SU-DHL-6 (cell line): ENCODE results near the gene GJA3.

Experiments used
- H2AFZ ChIP-seq: fragments of 200-600 bp; sonication (generic); 2 replicates; pipeline ENCODE4 v1.6.1; 2014; ENCODE audit warnings: low read depth, mild to moderate bottlenecking, moderate library complexity, mixed read lengths, antibody characterized with exemption, low read length; ENCODE audit not compliant: severe bottlenecking
- H3F3A ChIP-seq: fragments of 200-600 bp; shearing (Covaris generic); 2 replicates; pipeline ENCODE4 v1.6.0; 2016; ENCODE audit warnings: antibody characterized with exemption, mild to moderate bottlenecking; ENCODE audit not compliant: insufficient read depth
- H3K27ac ChIP-seq: fragments of 200-600 bp; sonication (generic); 2 replicates; pipeline ENCODE4 v1.5.1; 2016; ENCODE audit warnings: low read depth, mild to moderate bottlenecking, low read length, moderate library complexity, mixed read lengths
- H3K27me3 ChIP-seq: fragments of 200-600 bp; sonication (generic), shearing (Covaris generic); 2 replicates; pipeline ENCODE4 v1.6.0; 2014; ENCODE audit warnings: mild to moderate bottlenecking, low read length
- H3K36me3 ChIP-seq: fragments of 200-600 bp; sonication (generic); 2 replicates; pipeline ENCODE4 v1.6.1; 2014; ENCODE audit warnings: mild to moderate bottlenecking, low read length, mixed read lengths
- H3K4me2 ChIP-seq: fragments of 300-600, 200-600 bp; shearing (Covaris generic), sonication (generic); 2 replicates; pipeline ENCODE4 v1.6.0; 2014; ENCODE audit warnings: low read length, low read depth, mild to moderate bottlenecking; ENCODE audit not compliant: poor library complexity, severe bottlenecking
- H3K4me3 ChIP-seq: fragments of 200-600 bp; sonication (generic); 2 replicates; pipeline ENCODE4 v1.5.1; 2014; ENCODE audit warnings: antibody characterized with exemption, low read length, mild to moderate bottlenecking, mixed read lengths; ENCODE audit not compliant: insufficient read depth, poor library complexity, severe bottlenecking
- H3K79me2 ChIP-seq: fragments of 200-600 bp; sonication (generic); 2 replicates; pipeline ENCODE4 v1.6.1; 2014; ENCODE audit warnings: mild to moderate bottlenecking, low read length, moderate library complexity; ENCODE audit not compliant: insufficient read depth
- H3K9ac ChIP-seq: fragments of 200-600 bp; sonication (generic); 2 replicates; pipeline ENCODE4 v1.7.0; 2014; ENCODE audit warnings: mild to moderate bottlenecking, low read length
- H3K9me2 ChIP-seq: fragments of 200-600 bp; sonication (generic); replicated peaks from 2 replicates; pipeline ENCODE4 v1.6.1; 2014; ENCODE audit warnings: low read length; ENCODE audit not compliant: insufficient read depth
- H3K9me3 ChIP-seq: fragments of 200-600 bp; sonication (generic); 2 replicates; pipeline ENCODE4 v1.6.1; 2014; ENCODE audit warnings: low read length, mixed read lengths; ENCODE audit not compliant: insufficient read depth
- H4K20me1 ChIP-seq: fragments of 200-600 bp; sonication (generic); 2 replicates; pipeline ENCODE4 v1.6.1; 2014; ENCODE audit warnings: low read depth, mild to moderate bottlenecking, antibody characterized with exemption, low read length, moderate library complexity, mixed read lengths
- EZH2phosphoT487 ChIP-seq: fragments of 200-600 bp; sonication (generic), shearing (Covaris generic); conservative IDR thresholded peaks from 2 replicates; pipeline ENCODE4 v1.6.1; 2018; ENCODE audit warnings: mild to moderate bottlenecking, antibody characterized with exemption, low read length, moderate library complexity, mixed read lengths
- TF ChIP-seq, protein P1 (sequence below): fragments of 200-600 bp; sonication (generic); IDR thresholded peaks from one replicate; pipeline ENCODE4 v1.5.1; 2017; ENCODE audit warnings: antibody characterized with exemption, mild to moderate bottlenecking, low read length, moderate library complexity; ENCODE audit not compliant: insufficient read depth, poor library complexity, severe bottlenecking

Gene GJA3

DNA sequence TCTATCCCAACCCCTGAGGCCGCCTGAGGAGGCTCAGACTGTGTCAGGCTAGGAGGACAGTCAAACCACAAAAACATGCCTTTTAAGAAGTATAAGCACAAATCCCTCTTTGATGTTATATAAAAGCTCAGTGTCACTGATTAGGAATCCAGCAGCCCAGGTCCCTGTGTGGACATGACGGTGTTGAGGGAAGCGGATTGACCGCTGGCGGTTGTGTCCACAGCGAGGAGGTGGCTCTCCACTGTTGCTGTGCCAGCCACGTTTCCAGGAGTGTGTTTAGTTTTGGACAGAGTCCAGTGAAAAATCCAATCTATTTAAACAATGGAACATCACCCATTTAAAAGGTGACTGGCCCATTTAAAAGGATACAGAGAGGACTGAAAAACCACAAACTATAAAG lies 7.5 kb upstream of the GJA3 start:
- Histone ChIP-seq H3K9me3 (no peaks in the 10 kb centered on the region), H4K20me1 (no peaks in the 10 kb centered on the region), H3K36me3 (no peaks in the 10 kb centered on the region), H3K9me2 (no peaks in the 10 kb centered on the region), H3K27ac (no peak overlapping the region), H2AFZ (no peak overlapping the region), H3F3A (no peaks in the 10 kb centered on the region), H3K4me3 (no peak overlapping the region), H3K4me2 (no peak overlapping the region), H3K27me3 (no peaks in the 10 kb centered on the region), H3K79me2 (no peaks in the 10 kb centered on the region), H3K9ac (no peak overlapping the region)
- no peak for TF ChIP-seq EZH2phosphoT487
- TF ChIP-seq, protein P1, sequence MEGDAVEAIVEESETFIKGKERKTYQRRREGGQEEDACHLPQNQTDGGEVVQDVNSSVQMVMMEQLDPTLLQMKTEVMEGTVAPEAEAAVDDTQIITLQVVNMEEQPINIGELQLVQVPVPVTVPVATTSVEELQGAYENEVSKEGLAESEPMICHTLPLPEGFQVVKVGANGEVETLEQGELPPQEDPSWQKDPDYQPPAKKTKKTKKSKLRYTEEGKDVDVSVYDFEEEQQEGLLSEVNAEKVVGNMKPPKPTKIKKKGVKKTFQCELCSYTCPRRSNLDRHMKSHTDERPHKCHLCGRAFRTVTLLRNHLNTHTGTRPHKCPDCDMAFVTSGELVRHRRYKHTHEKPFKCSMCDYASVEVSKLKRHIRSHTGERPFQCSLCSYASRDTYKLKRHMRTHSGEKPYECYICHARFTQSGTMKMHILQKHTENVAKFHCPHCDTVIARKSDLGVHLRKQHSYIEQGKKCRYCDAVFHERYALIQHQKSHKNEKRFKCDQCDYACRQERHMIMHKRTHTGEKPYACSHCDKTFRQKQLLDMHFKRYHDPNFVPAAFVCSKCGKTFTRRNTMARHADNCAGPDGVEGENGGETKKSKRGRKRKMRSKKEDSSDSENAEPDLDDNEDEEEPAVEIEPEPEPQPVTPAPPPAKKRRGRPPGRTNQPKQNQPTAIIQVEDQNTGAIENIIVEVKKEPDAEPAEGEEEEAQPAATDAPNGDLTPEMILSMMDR = no peak

GRCh38 chr13:20165417-20166257 lies 4.8 kb upstream of the GJA3 start:
- 0 out of 2 replicates have a peak, but pooled peaks cover 4% of the 10 kb centered on the region for H4K20me1 ChIP-seq
- H3K36me3 ChIP-seq = no peaks in the 10 kb centered on the region
- H3K27me3 ChIP-seq = no peaks in the 10 kb centered on the region; the same call in 1 of the 2 replicates
- no peak overlapping the region for H3K4me3 ChIP-seq
- H3K9me2 ChIP-seq = no peaks in the 10 kb centered on the region
- H2AFZ ChIP-seq = no peak overlapping the region
- H3K4me2 ChIP-seq = no peak overlapping the region
- TF ChIP-seq, protein P1 = no peak
- no peak for TF ChIP-seq EZH2phosphoT487
- no peak overlapping the region for H3K27ac ChIP-seq
- H3K9me3 ChIP-seq = no peaks in the 10 kb centered on the region
- no peak overlapping the region for H3K9ac ChIP-seq
- H3K79me2 ChIP-seq = no peaks in the 10 kb centered on the region
- peaks cover 12% of the 10 kb centered on the region; the same call in 1 of the 2 replicates for H3F3A ChIP-seq

GRCh38 chr13:20161951-20162300 lies 1.1 kb upstream of the GJA3 start:
- H3K36me3 ChIP-seq = no peaks in the 10 kb centered on the region
- no peak for TF ChIP-seq EZH2phosphoT487
- TF ChIP-seq, protein P1 = no peak
- H3K27me3 ChIP-seq = no peaks in the 10 kb centered on the region; the same call in 1 of the 2 replicates
- H3F3A ChIP-seq = peaks cover 12% of the 10 kb centered on the region; the same call in 1 of the 2 replicates
- H3K79me2 ChIP-seq = no peaks in the 10 kb centered on the region
- H3K4me2 ChIP-seq = peak overlapping the region; percentile 68
- no peaks in the 10 kb centered on the region for H3K9me3 ChIP-seq
- H3K9ac ChIP-seq = no peak overlapping the region
- H2AFZ ChIP-seq = peak overlapping the region; percentile 14
- H4K20me1 ChIP-seq = 0 out of 2 replicates have a peak, but pooled peaks cover 4% of the 10 kb centered on the region
- H3K27ac ChIP-seq = no peak overlapping the region
- H3K4me3 ChIP-seq = no peak overlapping the region
- no peaks in the 10 kb centered on the region for H3K9me2 ChIP-seq
